Adipocyte (in vitro differentiated cells): Measurements from ENCODE around the gene SNCAIP.

Source experiments
- DNase-seq: peaks from one replicate; pipeline ENCODE4 v3.0.0-alpha.2; 2015; ENCODE audit warnings: low read depth
- H3K27me3 ChIP-seq: replicated peaks from 2 replicates; pipeline ENCODE4 v1.7.0; 2013; ENCODE audit warnings: mild to moderate bottlenecking, low read length, moderate library complexity; ENCODE audit not compliant: control insufficient read depth, insufficient read depth
- H3K36me3 ChIP-seq: 2 replicates; pipeline ENCODE4 v1.7.0; 2013; ENCODE audit warnings: low read length, mild to moderate bottlenecking, moderate library complexity; ENCODE audit not compliant: control insufficient read depth, insufficient read depth, severe bottlenecking
- H3K4me1 ChIP-seq: 2 replicates; pipeline ENCODE4 v1.7.0; 2013; ENCODE audit warnings: mild to moderate bottlenecking, low read length, moderate library complexity; ENCODE audit not compliant: control insufficient read depth, insufficient read depth
- H3K4me3 ChIP-seq: 2 replicates; pipeline ENCODE4 v1.7.0; 2013; ENCODE audit warnings: mild to moderate bottlenecking, low read length, moderate library complexity
- H3K9ac ChIP-seq: 2 replicates; pipeline ENCODE4 v1.7.0; 2013; ENCODE audit warnings: mild to moderate bottlenecking, low read length, moderate library complexity
- H3K9me3 ChIP-seq: 2 replicates; pipeline ENCODE4 v1.7.0; 2013; ENCODE audit warnings: mild to moderate bottlenecking, low read length, moderate library complexity; ENCODE audit not compliant: control insufficient read depth

Gene SNCAIP

GRCh38 chr5:122431298-122431697 lies 119.3 kb downstream of the SNCAIP start:
- H3K9me3 ChIP-seq = no peaks in the 10 kb centered on the region
- H3K4me1 ChIP-seq = no peaks in the 10 kb centered on the region

GRCh38 chr5:122434205-122434970 lies 122.4 kb downstream of the SNCAIP start:
- DNase-seq = peak; percentile 39
- Histone ChIP-seq H3K9ac (no peak overlapping the region), H3K4me3 (no peak overlapping the region), H3K9me3 (no peaks in the 10 kb centered on the region), H3K36me3 (no peaks in the 10 kb centered on the region), H3K4me1 (no peaks in the 10 kb centered on the region), H3K27me3 (no peaks in the 10 kb centered on the region)

More at GRCh38 chr5:122431298-122431697, 119.3 kb downstream of the SNCAIP start:
- Histone ChIP-seq H3K9ac (no peak overlapping the region), H3K4me3 (no peak overlapping the region), H3K27me3 (no peaks in the 10 kb centered on the region), H3K36me3 (no peaks in the 10 kb centered on the region)
- no peak for DNase-seq

GRCh38 chr5:122435234-122435633 lies 123.2 kb downstream of the SNCAIP start:
- Histone ChIP-seq H3K9ac (no peak overlapping the region), H3K4me1 (no peaks in the 10 kb centered on the region), H3K27me3 (no peaks in the 10 kb centered on the region), H3K9me3 (no peaks in the 10 kb centered on the region), H3K36me3 (no peaks in the 10 kb centered on the region), H3K4me3 (no peak overlapping the region)
- DNase-seq = no peak

GRCh38 chr5:122435761-122436160 lies 123.7 kb downstream of the SNCAIP start:
- H3K4me3 ChIP-seq = no peak overlapping the region
- H3K4me1 ChIP-seq = no peaks in the 10 kb centered on the region
- no peaks in the 10 kb centered on the region for H3K27me3 ChIP-seq
- H3K9me3 ChIP-seq = no peaks in the 10 kb centered on the region
- no peak for DNase-seq
- H3K9ac ChIP-seq = no peak overlapping the region
- H3K36me3 ChIP-seq = no peaks in the 10 kb centered on the region

- H3K9me3 ChIP-seq = no peaks in the 10 kb centered on the region
- no peak overlapping the region for H3K4me3 ChIP-seq
- no peak overlapping the region for H3K9ac ChIP-seq
- H3K4me1 ChIP-seq = no peaks in the 10 kb centered on the region
- no peak for DNase-seq
- no peaks in the 10 kb centered on the region for H3K36me3 ChIP-seq
- H3K27me3 ChIP-seq = no peaks in the 10 kb centered on the region
Measured at GRCh38 chr5:122436615-122437014, 124.6 kb downstream of the SNCAIP start.

- peak; percentile 55 for DNase-seq
- Histone ChIP-seq H3K36me3 (no peaks in the 10 kb centered on the region), H3K9ac (no peak overlapping the region), H3K27me3 (no peaks in the 10 kb centered on the region), H3K9me3 (no peaks in the 10 kb centered on the region), H3K4me3 (no peak overlapping the region), H3K4me1 (no peaks in the 10 kb centered on the region)
Measured at GRCh38 chr5:122439645-122440044, 127.6 kb downstream of the SNCAIP start.

GRCh38 chr5:122442938-122443337 lies 130.9 kb downstream of the SNCAIP start:
- Histone ChIP-seq H3K4me1 (no peaks in the 10 kb centered on the region), H3K27me3 (no peaks in the 10 kb centered on the region), H3K4me3 (no peak overlapping the region), H3K36me3 (no peaks in the 10 kb centered on the region), H3K9me3 (no peaks in the 10 kb centered on the region), H3K9ac (no peak overlapping the region)
- no peak for DNase-seq

GRCh38 chr5:122444411-122444810 lies 132.4 kb downstream of the SNCAIP start:
- Histone ChIP-seq H3K9me3 (no peaks in the 10 kb centered on the region), H3K4me1 (no peaks in the 10 kb centered on the region), H3K27me3 (no peaks in the 10 kb centered on the region), H3K36me3 (no peaks in the 10 kb centered on the region), H3K9ac (no peak overlapping the region), H3K4me3 (no peak overlapping the region)
- DNase-seq = no peak

GRCh38 chr5:122445070-122445469 lies 133.0 kb downstream of the SNCAIP start:
- no peaks in the 10 kb centered on the region for H3K36me3 ChIP-seq
- no peaks in the 10 kb centered on the region for H3K9me3 ChIP-seq
- no peaks in the 10 kb centered on the region for H3K27me3 ChIP-seq
- no peak overlapping the region for H3K9ac ChIP-seq
- DNase-seq = no peak
- H3K4me1 ChIP-seq = no peaks in the 10 kb centered on the region
- H3K4me3 ChIP-seq = no peak overlapping the region

- Histone ChIP-seq H3K27me3 (no peaks in the 10 kb centered on the region), H3K9ac (no peak overlapping the region), H3K4me1 (no peaks in the 10 kb centered on the region), H3K36me3 (no peaks in the 10 kb centered on the region), H3K4me3 (no peak overlapping the region), H3K9me3 (no peaks in the 10 kb centered on the region)
- DNase-seq = no peak
Measured at GRCh38 chr5:122447072-122447471, 135.0 kb downstream of the SNCAIP start.

GRCh38 chr5:122447879-122448278 lies 135.8 kb downstream of the SNCAIP start:
- H3K36me3 ChIP-seq = no peaks in the 10 kb centered on the region
- H3K4me1 ChIP-seq = peaks cover 5% of the 10 kb centered on the region
- H3K4me3 ChIP-seq = no peak overlapping the region
- no peaks in the 10 kb centered on the region for H3K9me3 ChIP-seq
- H3K27me3 ChIP-seq = no peaks in the 10 kb centered on the region
- no peak for DNase-seq
- no peak overlapping the region for H3K9ac ChIP-seq

GRCh38 chr5:122454541-122454940 lies 142.5 kb downstream of the SNCAIP start:
- Histone ChIP-seq H3K9ac (no peak overlapping the region), H3K27me3 (no peaks in the 10 kb centered on the region), H3K4me3 (no peak overlapping the region), H3K4me1 (peaks cover 10% of the 10 kb centered on the region), H3K9me3 (no peaks in the 10 kb centered on the region), H3K36me3 (no peaks in the 10 kb centered on the region)
- DNase-seq = peak; percentile 77
